SK-N-SH (cell line): Measurements from ENCODE around the gene DPF3.

Experiments used
- FOSL2 ChIP-seq: IDR thresholded peaks from 2 replicates; pipeline ENCODE4 v1.4.0; 2012; ENCODE audit warnings: low read depth, mild to moderate bottlenecking, moderate library complexity, borderline replicate concordance
- POLR2AphosphoS5 ChIP-seq: IDR thresholded peaks from 2 replicates; pipeline ENCODE4 v1.6.1; 2012; ENCODE audit warnings: low read depth, low read length
- YY1 ChIP-seq: IDR thresholded peaks from 2 replicates; pipeline ENCODE4 v1.4.0; 2012; ENCODE audit warnings: low read depth, mild to moderate bottlenecking
- TF ChIP-seq, protein P1 (sequence below): fragments of 200-600 bp; sonication (generic); IDR thresholded peaks from 2 replicates; pipeline ENCODE4 v1.6.1; 2017; ENCODE audit warnings: antibody characterized with exemption, mild to moderate bottlenecking, moderate library complexity

GRCh38 chr14:72828604-72829003, 65.3 kb downstream of the DPF3 start:
- TF ChIP-seq POLR2AphosphoS5 (no peak), YY1 (no peak), FOSL2 (no peak)
- TF ChIP-seq, protein P1, sequence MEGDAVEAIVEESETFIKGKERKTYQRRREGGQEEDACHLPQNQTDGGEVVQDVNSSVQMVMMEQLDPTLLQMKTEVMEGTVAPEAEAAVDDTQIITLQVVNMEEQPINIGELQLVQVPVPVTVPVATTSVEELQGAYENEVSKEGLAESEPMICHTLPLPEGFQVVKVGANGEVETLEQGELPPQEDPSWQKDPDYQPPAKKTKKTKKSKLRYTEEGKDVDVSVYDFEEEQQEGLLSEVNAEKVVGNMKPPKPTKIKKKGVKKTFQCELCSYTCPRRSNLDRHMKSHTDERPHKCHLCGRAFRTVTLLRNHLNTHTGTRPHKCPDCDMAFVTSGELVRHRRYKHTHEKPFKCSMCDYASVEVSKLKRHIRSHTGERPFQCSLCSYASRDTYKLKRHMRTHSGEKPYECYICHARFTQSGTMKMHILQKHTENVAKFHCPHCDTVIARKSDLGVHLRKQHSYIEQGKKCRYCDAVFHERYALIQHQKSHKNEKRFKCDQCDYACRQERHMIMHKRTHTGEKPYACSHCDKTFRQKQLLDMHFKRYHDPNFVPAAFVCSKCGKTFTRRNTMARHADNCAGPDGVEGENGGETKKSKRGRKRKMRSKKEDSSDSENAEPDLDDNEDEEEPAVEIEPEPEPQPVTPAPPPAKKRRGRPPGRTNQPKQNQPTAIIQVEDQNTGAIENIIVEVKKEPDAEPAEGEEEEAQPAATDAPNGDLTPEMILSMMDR: no peak
